K562 (cell line): ENCODE results near the gene POGLUT2. TPM values are rescaled to one million over a fixed set of nuclear protein-coding genes. Genes with fewer than 3 reads are reported as not detected.

Source experiments
- ASH1L ChIP-seq: fragments of 450-650 bp; IDR thresholded peaks from 2 replicates; pipeline ENCODE4 v1.6.1; 2018; ENCODE audit warnings: borderline replicate concordance, mild to moderate bottlenecking, low read depth; ENCODE audit not compliant: partially characterized antibody
- C11orf30 ChIP-seq: fragments of 450-650 bp; IDR thresholded peaks from 2 replicates; pipeline ENCODE4 v1.6.1; 2016; ENCODE audit warnings: low read depth, mild to moderate bottlenecking
- CBFA2T3 ChIP-seq: fragments of 450-650 bp; IDR thresholded peaks from 2 replicates; pipeline ENCODE4 v1.6.1; 2017
- CBX1 ChIP-seq: sonication (generic); IDR thresholded peaks from 2 replicates; pipeline ENCODE4 v1.6.1; 2016; ENCODE audit warnings: antibody characterized with exemption, low read depth, mild to moderate bottlenecking
- FOSL1 ChIP-seq: fragments of 200-800 bp; sonication (Bioruptor generic); conservative IDR thresholded peaks from 2 replicates; pipeline ENCODE4 v1.6.1; 2016; ENCODE audit warnings: missing genetic modification characterization, missing compliant biosample characterization
- GATA2 ChIP-seq: sonication (generic); formaldehyde crosslinking; IDR thresholded peaks from 2 replicates; pipeline ENCODE4 v1.4.0; 2020; ENCODE audit warnings: mild to moderate bottlenecking, missing genetic modification reagents
- MTF1 ChIP-seq: fragments of 250-450 bp; sonication (Bioruptor Pico); IDR thresholded peaks from 2 replicates; pipeline ENCODE4 v1.9.0; 2021; ENCODE audit warnings: moderate library complexity, mild to moderate bottlenecking, inconsistent platforms, borderline replicate concordance
- MYBL2 ChIP-seq, 2 experiments: fragments of 450-650 bp in 1 of 2; sonication (generic) in 1 of 2; formaldehyde crosslinking in 1 of 2; IDR thresholded peaks; 2 replicates each; pipeline versions ENCODE4 v1.6.1 to v1.8.1; 2017 to 2022; ENCODE audit warnings: borderline replicate concordance in 1 of 2, inconsistent platforms in 1 of 2, low read depth in 1 of 2, mild to moderate bottlenecking in 1 of 2, missing genetic modification reagents in 1 of 2, moderate library complexity in 1 of 2
- NRF1 ChIP-seq, 2 experiments: fragments of 450-650 bp; IDR thresholded peaks in 1 of 2; conservative IDR thresholded peaks in 1 of 2; 2 replicates each; pipeline ENCODE4 v1.6.1; 2014; ENCODE audit warnings: mild to moderate bottlenecking in 2 of 2
- PPARD ChIP-seq: fragments of 250-450 bp; sonication (Bioruptor Pico); IDR thresholded peaks from 2 replicates; pipeline ENCODE4 v1.8.0; 2022; ENCODE audit warnings: inconsistent platforms, mild to moderate bottlenecking, moderate library complexity
- PTRF ChIP-seq: fragments of 450-650 bp; IDR thresholded peaks from 2 replicates; pipeline ENCODE4 v1.6.1; 2016; ENCODE audit warnings: mild to moderate bottlenecking, missing genetic modification characterization, missing compliant biosample characterization
- RFX5 ChIP-seq: IDR thresholded peaks from 2 replicates; pipeline ENCODE4 v1.6.1; 2011; ENCODE audit warnings: low read depth, mild to moderate bottlenecking, improper control_type of control experiment, low read length
- VEZF1 ChIP-seq: fragments of 200-800 bp; sonication (Bioruptor generic); IDR thresholded peaks from 2 replicates; pipeline ENCODE4 v1.6.1; 2017; ENCODE audit warnings: missing genetic modification characterization, missing compliant biosample characterization
- ZBTB34 ChIP-seq: fragments of 250-450 bp; sonication (Bioruptor Pico); IDR thresholded peaks from 2 replicates; pipeline ENCODE4 v1.8.0; 2021; ENCODE audit warnings: mild to moderate bottlenecking, moderate library complexity
- ZNF717 ChIP-seq: fragments of 250-450 bp; sonication (Bioruptor Pico); IDR thresholded peaks from 2 replicates; pipeline ENCODE4 v1.5.0; 2021
- polyA plus RNA-seq, 8 experiments: library from polyadenylated mRNA; depleted of rRNA in 4 of 8; stranded (reverse) in 5 of 8; unstranded in 3 of 8; fragments of >200 nt; fragmentation: Nextera tagmentation in 2 of 8; fragmentation: Illumina TruSeq in 1 of 8; extraction: Ambion mirVana in 2 of 8; extraction: Trizol in 1 of 8; gene quantifications; 2 replicates each; pipeline versions ENCODE4 v1.2.1 to v1.2.3, GENCODE V29; 2011 to 2014; ENCODE audit warnings: inconsistent platforms in 1 of 8, missing spikeins in 1 of 8
- total RNA-seq, 7 experiments: library from RNA; depleted of rRNA in 6 of 7; stranded (reverse); fragments of >200 nt in 6 of 7; fragmentation: Illumina TruSeq in 2 of 7; extraction: Trizol in 2 of 7; gene quantifications; 2 replicates each; pipeline versions ENCODE4 v1.2.1 to v1.2.3, GENCODE V29; 2011 to 2021; ENCODE audit warnings: low replicate concordance in 1 of 7
- TF ChIP-seq, protein P1 (sequence below): fragments of 450-650 bp; IDR thresholded peaks from 2 replicates; pipeline ENCODE4 v1.7.0; 2016; ENCODE audit warnings: borderline replicate concordance
- TF ChIP-seq, protein P2 (sequence below), 2 experiments: fragments of 450-650 bp in 1 of 2; sonication (generic) in 1 of 2; formaldehyde crosslinking in 1 of 2; IDR thresholded peaks in 1 of 2; conservative IDR thresholded peaks in 1 of 2; 2 replicates each; pipeline versions ENCODE4 v1.6.1 to v1.8.1; 2016 to 2023; ENCODE audit warnings: mild to moderate bottlenecking in 2 of 2, moderate library complexity in 2 of 2, inconsistent platforms in 1 of 2, missing genetic modification reagents in 1 of 2
- TF ChIP-seq, protein P3 (sequence below): fragments of 450-650 bp; IDR thresholded peaks from 2 replicates; pipeline ENCODE4 v1.6.1; 2014; ENCODE audit warnings: low read depth, mild to moderate bottlenecking, moderate library complexity, borderline replicate concordance

Gene POGLUT2
- total and polyA plus RNA-seq, 9 of the 15 experiments (the other 6 are each of a cell fraction or from before 2014, with no cell fraction given): 3.8 to 11.8 (median 10.8) TPM

DNA sequence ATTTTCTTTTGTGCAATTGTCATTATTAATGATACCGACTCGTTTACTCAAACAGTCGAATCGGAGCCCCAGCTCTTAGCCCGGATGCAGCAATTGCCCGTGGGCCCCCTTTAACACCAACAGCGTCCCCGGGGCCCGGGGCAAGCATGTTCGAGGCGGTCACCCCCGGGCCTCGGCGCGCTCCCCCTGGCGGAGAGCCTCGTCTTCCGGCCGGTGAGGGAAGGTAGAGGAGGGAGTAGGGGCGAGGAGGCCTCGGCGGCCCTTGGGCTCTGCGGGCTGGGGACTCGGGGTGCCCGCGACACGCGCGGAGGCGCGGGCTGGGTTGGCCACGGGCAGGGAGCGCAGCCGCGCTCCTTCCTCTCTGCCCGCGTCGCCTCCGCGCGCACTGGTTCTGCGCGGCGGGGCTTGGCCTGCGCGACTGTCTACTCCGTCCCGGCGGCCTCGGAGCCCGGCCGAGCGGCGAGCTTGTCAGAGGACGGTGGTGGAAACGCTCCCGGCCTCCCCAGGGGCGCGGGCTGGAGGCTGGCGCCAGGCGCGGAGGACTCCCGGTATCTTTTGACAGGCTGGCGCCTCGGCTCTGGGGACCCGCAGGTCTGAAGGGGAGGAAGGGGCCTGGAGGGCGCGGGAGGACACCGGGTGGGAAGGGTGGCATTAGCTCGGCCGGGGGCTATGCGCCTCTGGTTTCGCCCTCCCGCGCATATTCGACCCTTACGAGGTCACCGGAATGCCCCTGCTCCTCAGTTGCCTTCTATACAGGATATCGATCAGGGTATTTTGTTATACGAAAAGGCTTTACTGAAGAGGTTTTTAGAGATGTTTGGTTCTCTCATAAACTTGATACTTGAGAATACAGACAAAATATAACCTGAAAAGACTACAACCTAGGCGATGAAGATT, 1.6 kb upstream of the POGLUT2 start (continued):
- TF ChIP-seq VEZF1: 0 out of 2 replicates have a peak, but pooled peaks have one; percentile 42
- TF ChIP-seq ZNF717 (CRISPR knock-in tag): no peak
- TF ChIP-seq ASH1L: no peak
- peak; percentile 46 for TF ChIP-seq CBFA2T3
- peak; percentile 47; the same call in 1 of the 2 replicates for TF ChIP-seq CBX1
- peak; percentile 18 to 38; a peak in 3 of 4 replicates for TF ChIP-seq NRF1 (conservative IDR thresholded peaks at IDR 0.05 in 1 of 2, IDR thresholded peaks at IDR 0.05 in 1 of 2)
- TF ChIP-seq, protein P1, sequence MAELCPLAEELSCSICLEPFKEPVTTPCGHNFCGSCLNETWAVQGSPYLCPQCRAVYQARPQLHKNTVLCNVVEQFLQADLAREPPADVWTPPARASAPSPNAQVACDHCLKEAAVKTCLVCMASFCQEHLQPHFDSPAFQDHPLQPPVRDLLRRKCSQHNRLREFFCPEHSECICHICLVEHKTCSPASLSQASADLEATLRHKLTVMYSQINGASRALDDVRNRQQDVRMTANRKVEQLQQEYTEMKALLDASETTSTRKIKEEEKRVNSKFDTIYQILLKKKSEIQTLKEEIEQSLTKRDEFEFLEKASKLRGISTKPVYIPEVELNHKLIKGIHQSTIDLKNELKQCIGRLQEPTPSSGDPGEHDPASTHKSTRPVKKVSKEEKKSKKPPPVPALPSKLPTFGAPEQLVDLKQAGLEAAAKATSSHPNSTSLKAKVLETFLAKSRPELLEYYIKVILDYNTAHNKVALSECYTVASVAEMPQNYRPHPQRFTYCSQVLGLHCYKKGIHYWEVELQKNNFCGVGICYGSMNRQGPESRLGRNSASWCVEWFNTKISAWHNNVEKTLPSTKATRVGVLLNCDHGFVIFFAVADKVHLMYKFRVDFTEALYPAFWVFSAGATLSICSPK: no peak
- TF ChIP-seq PTRF (tag): no peak
- TF ChIP-seq, protein P2, sequence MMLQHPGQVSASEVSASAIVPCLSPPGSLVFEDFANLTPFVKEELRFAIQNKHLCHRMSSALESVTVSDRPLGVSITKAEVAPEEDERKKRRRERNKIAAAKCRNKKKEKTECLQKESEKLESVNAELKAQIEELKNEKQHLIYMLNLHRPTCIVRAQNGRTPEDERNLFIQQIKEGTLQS (IDR thresholded peaks at IDR 0.05): no peak
- TF ChIP-seq, protein P2 (CRISPR knock-in tag; conservative IDR thresholded peaks at IDR 0.05): no peak
- TF ChIP-seq, protein P3, sequence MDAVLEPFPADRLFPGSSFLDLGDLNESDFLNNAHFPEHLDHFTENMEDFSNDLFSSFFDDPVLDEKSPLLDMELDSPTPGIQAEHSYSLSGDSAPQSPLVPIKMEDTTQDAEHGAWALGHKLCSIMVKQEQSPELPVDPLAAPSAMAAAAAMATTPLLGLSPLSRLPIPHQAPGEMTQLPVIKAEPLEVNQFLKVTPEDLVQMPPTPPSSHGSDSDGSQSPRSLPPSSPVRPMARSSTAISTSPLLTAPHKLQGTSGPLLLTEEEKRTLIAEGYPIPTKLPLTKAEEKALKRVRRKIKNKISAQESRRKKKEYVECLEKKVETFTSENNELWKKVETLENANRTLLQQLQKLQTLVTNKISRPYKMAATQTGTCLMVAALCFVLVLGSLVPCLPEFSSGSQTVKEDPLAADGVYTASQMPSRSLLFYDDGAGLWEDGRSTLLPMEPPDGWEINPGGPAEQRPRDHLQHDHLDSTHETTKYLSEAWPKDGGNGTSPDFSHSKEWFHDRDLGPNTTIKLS: no peak
- TF ChIP-seq MTF1 (CRISPR knock-in tag): no peak
- TF ChIP-seq C11orf30: no peak
- no peak for TF ChIP-seq RFX5
- no peak for TF ChIP-seq GATA2 (CRISPR knock-in tag)
- no peak for TF ChIP-seq ZBTB34 (CRISPR knock-in tag)
- no peak for TF ChIP-seq PPARD (CRISPR knock-in tag)
- no peak for TF ChIP-seq FOSL1 (tag)
- TF ChIP-seq MYBL2 (IDR thresholded peaks at IDR 0.05; ENCODE audit: low read depth): no peak
- TF ChIP-seq MYBL2 (CRISPR knock-in tag; IDR thresholded peaks at IDR 0.05; ENCODE audit: borderline replicate concordance): no peak
